ENCODE data around the gene TRPV4. TPM values are rescaled to one million over a fixed set of nuclear protein-coding genes. Genes with fewer than 3 reads are reported as not detected.

Gene TRPV4
- total and polyA plus RNA-seq, 10 of the 15 experiments (the other 5 are each of a cell fraction or from before 2014, with no cell fraction given) = not detected

- no peak overlapping the region for H2AFZ ChIP-seq (ENCODE audit: control insufficient read depth, low read depth, low read length)
- ChIA-PET POLR2A (no interaction called here), CTCF (no interaction called here), RAD21 (ENCODE audit: unreplicated experiment) (no interaction called here), SMC1A (ENCODE audit: uncharacterized antibody, unreplicated experiment) (no interaction called here)
- H3K79me2 ChIP-seq (ENCODE audit: control insufficient read depth, insufficient read depth, low read length) = no peaks in the 10 kb centered on the region
- no peak overlapping the region for H3K27ac ChIP-seq (ENCODE audit: control insufficient read depth, insufficient read depth)
- no peaks in the 10 kb centered on the region; the same call in 1 of the 3 replicates for H3K9me3 ChIP-seq (replicated peaks; ENCODE audit: control insufficient read depth, insufficient read depth, low read length)
- TF ChIP-seq RB1 (IDR thresholded peaks at IDR 0.05; ENCODE audit: borderline replicate concordance) = no peak
- no peak for TF ChIP-seq BMI1 (IDR thresholded peaks at IDR 0.05; ENCODE audit: borderline replicate concordance)
- no peak for TF ChIP-seq ZNF592 (IDR thresholded peaks at IDR 0.05)
- TF ChIP-seq ATF7 (IDR thresholded peaks at IDR 0.05; ENCODE audit: low read depth) = no peak
- FAIRE-seq = no peak
- WGBS (ENCODE audit: insufficient coverage, insufficient replicate concordance, low lambda C conversion rate, missing lambda C conversion rate) = 63% methylated on average over 13 of the region's 13 CpGs
- no peak for ATAC-seq
- intact Hi-C loops (cut with micrococcal nuclease; ENCODE audit: unreplicated experiment) (no loop called here), in situ Hi-C loops (cut with MboI) (no loop called here)
- H3K9ac ChIP-seq (ENCODE audit: control insufficient read depth, insufficient read depth, low read length) = no peak overlapping the region
- no peaks in the 10 kb centered on the region for H3K36me3 ChIP-seq (ENCODE audit: control insufficient read depth in 2 of 2, insufficient read depth in 2 of 2, low read length in 1 of 2)
- no peak for DNase-seq (ENCODE audit: low read depth, low spot score)
- no peak overlapping the region for H3K4me2 ChIP-seq (ENCODE audit: control insufficient read depth, insufficient read depth)
- H4K20me1 ChIP-seq (ENCODE audit: control insufficient read depth, insufficient read depth) = no peaks in the 10 kb centered on the region
- no peak overlapping the region for H3K4me3 ChIP-seq
- BruUV-seq (replicated peaks) = no TSS peak
- no peaks in the 10 kb centered on the region for H3K27me3 ChIP-seq (replicated peaks in 1 of 2; ENCODE audit: control insufficient read depth in 2 of 2, insufficient read depth in 2 of 2, low read length in 1 of 2)
- H3K4me1 ChIP-seq (ENCODE audit: control insufficient read depth, insufficient read depth, low read length) = no peaks in the 10 kb centered on the region
These were observed 73.6 kb downstream of the TRPV4 start for GRCh38 chr12:109759595-109759994.

Measured in GM12878 (cell line).